CD1c-positive myeloid dendritic cell (primary cell): Measurements from ENCODE around the gene ZNF200.

Experiments
- DNase-seq: peaks from one replicate; pipeline ENCODE4 v3.0.0-alpha.2; 2016; ENCODE audit errors: extremely low spot score

The ZNF200 gene

GRCh38 chr16:3175157-3176093 is 59.5 kb downstream of the ZNF200 start:
- DNase-seq = no peak

- no peak for DNase-seq
Measured at GRCh38 chr16:3174618-3175148, 60.3 kb downstream of the ZNF200 start.

- DNase-seq = no peak
Measured at GRCh38 chr16:3173892-3174617, 60.9 kb downstream of the ZNF200 start.
